GM19328 (cell line): ENCODE measurements around the gene LRMDA.

Source experiments
- ATAC-seq: cut with Tn5 transposase; IDR thresholded peaks from one replicate; pipeline ENCODE4 v1.9.1; 2021; ENCODE audit warnings: mild to moderate bottlenecking, moderate library complexity; ENCODE audit not compliant: unreplicated experiment

Gene LRMDA

GRCh38 chr10:76333326-76333725 lies 901.9 kb downstream of the LRMDA start:
- no peak for ATAC-seq

- no peak for ATAC-seq
Observed at GRCh38 chr10:76333796-76334195, 902.4 kb downstream of the LRMDA start.

DNA sequence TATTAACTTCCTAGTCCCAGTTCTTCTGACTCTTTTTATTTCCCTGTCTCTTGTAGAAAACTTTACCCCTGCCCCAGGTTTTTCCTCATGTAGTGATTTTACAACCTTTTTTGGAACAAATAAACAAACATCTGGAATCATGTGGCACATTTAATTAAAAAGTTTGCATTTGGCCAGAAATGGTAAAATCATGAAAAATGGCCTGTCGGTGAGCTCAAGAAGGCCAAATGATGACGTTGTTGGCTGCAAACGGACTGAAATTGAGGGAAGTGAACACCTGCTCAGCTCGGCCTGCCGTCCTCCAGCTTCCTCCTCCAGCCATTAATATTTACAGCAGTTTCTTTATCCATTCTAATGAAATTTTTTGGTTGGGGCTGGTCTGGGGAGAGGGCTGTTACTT lies 902.8 kb downstream of the LRMDA start:
- ATAC-seq: no peak

DNA sequence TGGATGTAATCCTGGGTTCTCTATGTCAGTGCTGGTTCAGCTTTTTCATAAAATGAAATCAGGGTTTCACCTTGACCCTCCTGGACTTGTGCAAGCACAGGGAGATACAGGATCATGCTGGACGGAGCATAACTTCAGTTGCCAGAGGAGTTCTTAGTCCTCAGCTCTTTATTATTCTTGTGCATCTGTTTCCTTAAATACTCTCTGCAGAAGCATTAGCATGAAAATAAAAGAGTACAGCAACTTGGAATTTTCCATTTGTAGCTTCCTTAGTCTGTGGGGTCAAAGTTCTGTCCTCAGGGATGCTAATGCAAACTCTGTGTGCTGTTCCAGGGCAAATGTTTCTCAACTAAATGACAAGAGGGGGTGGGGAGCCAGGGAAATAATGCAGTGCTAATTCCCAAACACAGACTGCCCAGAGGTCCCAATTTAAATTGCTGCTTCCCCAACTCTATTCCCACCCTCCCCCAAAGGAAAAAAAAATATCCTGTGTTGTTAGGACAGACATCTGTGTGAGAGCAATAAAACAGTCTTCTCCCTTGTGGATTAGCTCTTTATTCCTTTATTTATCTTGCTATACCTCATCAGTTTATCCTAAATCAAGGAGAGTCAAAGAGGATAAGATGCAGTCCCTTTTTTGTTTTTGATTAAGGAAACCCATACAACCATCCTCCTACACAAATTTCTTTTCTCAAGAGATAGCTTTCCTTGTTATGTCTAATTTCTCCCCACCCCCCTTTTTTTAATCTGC lies 905.0 kb downstream of the LRMDA start:
- ATAC-seq: no peak

DNA sequence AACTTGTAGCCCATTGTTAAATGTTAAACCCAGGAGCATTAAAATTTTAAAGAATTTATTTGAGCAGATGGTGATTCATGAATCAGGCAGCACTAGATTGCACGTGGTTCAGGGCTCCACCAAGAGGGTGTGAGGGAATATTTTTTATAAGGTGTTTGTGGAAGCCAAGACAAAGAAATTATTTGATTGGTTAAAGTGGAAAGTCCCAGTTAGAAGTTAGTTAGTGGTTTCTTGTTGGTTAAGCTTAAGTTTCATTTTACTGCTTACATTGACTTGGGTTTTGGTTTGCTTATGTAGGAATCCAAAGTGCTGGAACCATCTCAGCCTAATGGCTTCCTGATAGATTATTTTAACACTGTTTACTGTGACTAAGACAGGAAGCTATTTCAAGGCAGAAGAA lies 906.2 kb downstream of the LRMDA start:
- ATAC-seq: no peak

DNA sequence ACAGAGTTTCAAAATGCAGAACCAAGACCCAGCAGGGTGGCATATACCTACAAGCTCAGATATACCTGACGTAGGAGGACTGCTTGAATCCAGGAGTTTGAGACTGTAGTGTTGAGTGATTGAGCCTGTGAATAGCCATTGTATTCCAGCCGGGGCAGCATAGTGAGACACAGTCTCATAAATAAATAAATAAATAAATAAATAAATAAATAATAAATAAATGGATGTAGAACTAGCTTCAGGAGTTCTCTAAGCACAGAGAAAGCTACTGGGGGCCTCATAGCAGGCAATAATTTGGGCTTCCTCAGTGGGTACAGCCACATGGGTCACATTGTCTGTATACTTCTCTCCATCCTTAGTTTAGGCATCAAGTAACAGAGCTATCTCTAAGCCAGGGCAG lies 906.8 kb downstream of the LRMDA start:
- ATAC-seq: no peak

DNA sequence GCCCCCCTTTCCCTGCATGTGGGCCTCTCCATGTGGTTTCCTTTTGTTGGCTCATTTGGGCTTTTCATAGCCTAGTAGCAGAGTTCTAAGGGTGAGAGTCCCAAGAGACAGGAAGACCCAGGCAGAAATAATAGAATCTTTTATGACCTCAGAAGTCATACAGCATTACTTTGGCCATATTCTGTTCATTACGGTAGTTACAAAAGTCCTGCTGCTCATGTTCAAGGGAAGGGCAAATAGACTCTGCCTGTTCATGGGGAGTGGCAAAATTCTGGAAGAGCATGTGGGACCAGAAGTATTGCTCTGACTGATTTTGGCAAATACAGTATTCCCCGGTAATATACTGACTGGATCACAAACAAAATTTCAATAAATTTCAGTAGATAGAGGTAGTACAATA lies 910.3 kb downstream of the LRMDA start:
- no peak for ATAC-seq

DNA sequence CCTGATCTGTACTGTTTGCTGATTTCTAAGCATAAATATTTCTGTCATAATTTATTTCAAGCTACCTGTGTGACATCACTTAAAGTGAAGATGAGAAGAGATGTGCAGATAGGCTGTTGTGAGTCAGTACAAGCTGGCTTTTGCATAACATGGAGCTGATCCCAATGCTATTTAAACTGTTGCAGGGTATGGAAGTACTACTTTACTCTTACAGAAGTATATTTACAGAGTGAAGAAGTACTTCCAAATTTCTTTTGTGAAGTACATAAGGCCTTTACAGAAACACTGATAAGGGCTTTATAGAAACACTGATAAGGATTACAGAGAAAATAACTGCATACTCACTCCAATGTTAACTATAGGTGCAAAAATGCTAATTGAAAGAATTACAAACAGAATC lies 911.6 kb downstream of the LRMDA start:
- no peak for ATAC-seq

DNA sequence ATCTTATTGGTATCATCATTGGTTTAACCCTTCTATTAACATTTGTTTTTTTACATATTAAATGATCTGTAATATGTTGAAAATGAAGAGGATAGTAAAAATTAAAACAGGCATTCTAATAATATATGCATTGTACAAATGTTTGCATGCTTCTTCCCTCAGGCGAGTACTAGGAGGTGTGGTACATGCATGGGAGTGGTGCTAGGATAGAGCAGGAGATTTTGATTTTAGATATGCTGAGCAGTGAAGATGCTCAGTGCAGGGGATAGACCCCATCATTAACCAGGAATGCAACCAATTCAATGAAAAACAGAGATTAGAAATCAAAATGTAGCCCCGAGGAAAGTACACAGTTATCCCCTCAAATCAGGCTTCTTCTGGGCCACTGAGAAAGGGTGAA lies 916.4 kb downstream of the LRMDA start:
- no peak for ATAC-seq

DNA sequence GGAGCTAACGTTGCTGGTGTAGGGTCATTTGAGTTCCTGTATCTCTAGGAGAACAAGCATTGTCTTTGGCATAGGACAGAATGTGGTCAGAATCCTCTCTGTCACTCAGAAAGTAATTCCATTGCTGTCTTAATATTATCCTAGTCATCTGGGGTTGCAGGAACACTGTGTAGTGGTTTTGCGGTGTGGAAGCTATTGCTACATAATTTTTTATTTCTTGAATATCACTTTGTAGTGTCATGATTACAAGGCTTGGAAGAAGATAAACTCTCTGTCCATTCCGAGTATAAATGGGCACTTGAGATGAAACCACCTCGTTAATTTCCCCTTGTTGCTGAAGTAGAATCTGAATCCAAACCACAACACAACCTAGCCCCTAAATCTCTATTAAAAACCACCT lies 919.2 kb downstream of the LRMDA start:
- no peak for ATAC-seq

DNA sequence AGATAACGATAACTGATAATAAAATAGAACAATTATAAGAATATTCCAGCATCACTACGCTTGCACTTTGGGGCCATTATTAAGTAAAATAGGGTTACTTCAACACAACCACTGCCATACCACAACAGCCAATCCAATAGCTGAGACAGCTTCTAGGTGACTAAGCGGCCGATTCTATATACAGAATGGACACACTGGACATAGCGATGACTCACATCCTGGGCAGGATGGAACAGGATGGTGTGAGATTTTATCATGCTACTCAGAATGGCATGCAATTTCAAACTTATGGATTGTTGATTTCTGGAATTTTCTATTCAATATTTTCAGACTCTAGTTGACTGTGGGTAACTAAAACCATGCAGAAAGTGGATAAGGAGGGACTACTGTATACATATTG lies 920.9 kb downstream of the LRMDA start:
- ATAC-seq: no peak

DNA sequence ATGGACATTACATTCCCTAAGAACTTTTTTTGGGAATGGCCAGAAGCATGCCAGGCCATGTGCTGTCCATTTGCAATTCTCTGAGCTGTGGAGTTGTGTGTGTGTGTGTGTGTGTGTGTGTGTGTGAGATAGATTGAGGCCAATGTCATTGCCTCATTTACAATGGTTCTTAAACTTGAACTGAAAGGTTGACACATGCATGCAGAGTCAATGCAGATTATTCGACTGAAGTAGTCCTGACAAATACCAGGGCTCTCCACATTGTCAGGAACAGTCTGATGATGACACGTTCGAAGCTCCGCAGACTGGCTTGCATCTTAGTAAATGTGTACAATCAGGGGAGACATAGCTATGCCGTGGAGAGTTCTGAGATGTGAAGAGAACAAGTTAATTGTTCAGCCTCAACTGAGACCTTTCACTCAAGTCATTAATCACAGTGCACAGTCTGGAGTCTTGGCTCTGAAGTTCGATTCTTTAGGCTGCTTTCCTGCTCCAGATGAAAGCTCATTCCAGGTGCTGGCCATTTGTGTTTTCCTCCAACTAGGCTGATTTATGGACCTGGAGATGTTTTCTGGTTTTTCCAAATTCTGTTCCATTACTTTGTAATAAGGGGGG lies 921.9 kb downstream of the LRMDA start:
- ATAC-seq: no peak

- ATAC-seq: no peak
Observed at GRCh38 chr10:76354212-76354738, 922.9 kb downstream of the LRMDA start.

- no peak for ATAC-seq
Observed at GRCh38 chr10:76354921-76355320, 923.5 kb downstream of the LRMDA start.

DNA sequence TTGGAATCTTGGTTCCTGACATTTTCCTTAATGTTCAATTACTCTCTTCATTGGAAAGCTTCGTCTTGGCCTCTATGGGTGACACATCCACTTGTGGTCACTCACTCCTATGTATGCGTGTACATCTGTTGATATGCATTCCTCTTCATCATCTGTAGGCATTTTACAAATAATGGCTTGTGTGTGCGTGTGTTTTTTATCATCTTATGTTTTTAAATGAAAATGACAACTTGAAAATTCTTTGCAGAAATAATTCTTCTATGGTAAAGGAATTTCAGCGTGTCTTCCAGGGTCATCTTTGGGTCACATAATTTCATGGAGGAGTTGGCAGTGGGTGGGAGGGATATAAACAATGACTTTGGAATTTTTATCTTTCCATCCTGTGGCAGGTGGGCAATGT lies 925.1 kb downstream of the LRMDA start:
- ATAC-seq: no peak

GRCh38 chr10:76357726-76358415 lies 926.4 kb downstream of the LRMDA start:
- ATAC-seq: no peak

GRCh38 chr10:76358743-76359395 lies 927.4 kb downstream of the LRMDA start:
- ATAC-seq: no peak

DNA sequence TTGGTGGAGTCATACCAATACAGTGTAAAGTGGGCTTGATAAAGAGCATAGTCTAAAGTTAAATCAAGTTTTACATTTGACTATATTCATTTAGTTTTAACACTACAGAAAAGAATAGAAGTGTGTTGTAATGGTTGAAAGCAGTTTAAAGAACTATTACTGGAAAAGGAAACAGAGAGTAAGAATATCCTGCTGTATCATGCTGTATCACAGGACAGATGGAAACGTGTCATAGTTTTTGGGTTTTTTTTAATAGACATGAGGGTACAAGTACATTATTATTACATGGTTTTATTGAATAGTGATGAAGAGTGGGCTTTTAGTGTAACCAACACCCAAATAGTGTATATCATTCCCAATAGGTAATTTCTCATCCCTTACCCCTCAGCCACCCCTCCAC lies 944.3 kb downstream of the LRMDA start:
- no peak for ATAC-seq

- no peak for ATAC-seq
Observed at GRCh38 chr10:76382381-76382851, 951.0 kb downstream of the LRMDA start.

DNA sequence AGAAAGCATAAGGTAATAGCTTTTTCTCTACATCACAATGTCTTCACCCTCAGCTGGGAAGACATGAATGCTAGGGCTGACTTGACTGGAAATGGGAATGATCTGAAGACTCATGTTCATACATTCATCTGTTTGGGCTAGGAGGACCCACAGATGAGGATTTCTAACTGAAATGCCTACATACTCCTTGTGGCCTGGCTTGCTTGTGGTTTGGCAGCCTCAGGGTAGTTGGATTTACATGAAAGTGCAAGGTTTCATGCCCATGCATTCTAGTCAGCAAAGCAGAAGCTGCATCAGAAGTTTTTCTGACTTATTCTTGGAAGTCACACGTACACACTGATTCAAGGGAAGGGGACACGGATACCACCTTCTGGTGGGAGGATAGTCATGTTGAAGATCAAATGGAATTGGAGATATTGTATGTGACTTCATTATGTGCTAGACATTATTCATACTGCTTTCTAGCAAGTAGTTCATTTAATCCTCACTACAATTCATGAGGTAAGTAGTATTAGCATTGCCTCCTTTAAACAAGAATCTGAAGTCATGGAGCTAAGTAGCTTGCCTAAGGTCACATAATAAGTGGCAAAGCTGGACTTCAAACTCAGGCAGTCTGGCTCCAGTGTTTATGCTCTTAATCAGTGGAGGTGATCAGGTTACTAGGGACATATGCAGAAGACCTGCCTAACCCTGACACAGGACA lies 957.0 kb downstream of the LRMDA start:
- ATAC-seq: no peak
